Psoas muscle (tissue), 8 donors: ENCODE data around the gene ARHGAP27. TPM values are rescaled to one million over a fixed set of nuclear protein-coding genes. Genes with fewer than 3 reads are reported as not detected.

Source experiments
- ATAC-seq, 4 donors: fragments of 200-7000 bp; cut with Tn5 transposase; one replicate each; pipeline ENCODE4 v1.9.1; 2020; ENCODE audit warnings: moderate library complexity in 3 of 4, mild to moderate bottlenecking in 2 of 4
- DNase-seq, 2 donors: peaks; one replicate each; pipeline ENCODE4 v3.0.0-alpha.2; 2020
- H3K27ac ChIP-seq: fragments of 200-600 bp; one replicate; pipeline ENCODE4 v1.8.0; 2022
- H3K27me3 ChIP-seq, 3 donors: fragments of 200-600 bp in 1 of 3; one replicate each; pipeline versions ENCODE4 v1.6.1 to v1.8.0; 2013 to 2022; ENCODE audit warnings: low read length in 2 of 3, mild to moderate bottlenecking in 2 of 3, moderate library complexity in 1 of 3; ENCODE audit not compliant: insufficient read depth in 3 of 3
- H3K36me3 ChIP-seq, 2 donors: fragments of 200-600 bp in 1 of 2; one replicate each; pipeline versions ENCODE4 v1.6.1 to v1.8.0; 2013 to 2022; ENCODE audit warnings: low read depth in 1 of 2, mild to moderate bottlenecking in 1 of 2, moderate library complexity in 1 of 2; ENCODE audit not compliant: insufficient read depth in 1 of 2
- H3K4me1 ChIP-seq: fragments of 200-600 bp; one replicate; pipeline ENCODE4 v1.8.0; 2022
- H3K4me3 ChIP-seq: fragments of 200-600 bp; one replicate; pipeline ENCODE4 v1.8.0; 2022; ENCODE audit warnings: mild to moderate bottlenecking
- H3K9me3 ChIP-seq: fragments of 200-600 bp; one replicate; pipeline ENCODE4 v1.8.0; 2022
- WGBS, 3 donors: extraction: QIAGEN DNeasy Blood & Tissue Kit; methylation state at CpG; one replicate each; pipeline versions ENCODE4 v1.1.6 to v1.1.7; 2013; 5-methylcytosine and 5-hydroxymethylcytosine counted together
- intact Hi-C, 2 donors: fragments of 100-400 bp; cut with DNase I; formaldehyde crosslinking; loops; one replicate each; pipeline versions ENCODE4 v1.11.0 to v1.14.2; 2022
- polyA plus RNA-seq, 3 donors: library from polyadenylated mRNA; stranded (reverse); fragments of 200-250 nt; gene quantifications; one replicate each; pipeline ENCODE4 v1.2.3, GENCODE V29; 2013
- total RNA-seq, 4 donors: library from RNA; stranded (reverse); fragmentation: NEBNext Ultra II Directional in 2 of 4; extraction: Animal tissue kit (Norgen Biotek cat#: 25700) in 2 of 4; gene quantifications; one replicate each; pipeline versions ENCODE4 v1.2.1 to v1.2.4, GENCODE V29; 2021 to 2023
- TF ChIP-seq, protein P1 (sequence below): fragments of 200-600 bp; IDR thresholded peaks from one replicate; pipeline ENCODE4 v1.8.0; 2022; ENCODE audit warnings: antibody characterized with exemption
- donor health status: healthy with polysubstance abuse.
- donor health status: DM: no; HTN: no; CAD: no; lungs with moderate emphysema.
- donor health status: Bipolar disorder and iron deficiency.
- donor health status: healthy.
- donor health status: DM: yes; HTN: yes; CAD: no.
- donor health status: DM: no; HTN: no; CAD: no.
- donor health status: DM: no; HTN: no; CAD: no.
- donor health status: DM: yes; HTN: yes; CAD: no.

Gene ARHGAP27
- total and polyA plus RNA-seq, 7 donors: 3.4 to 8.9 (median 5.5) TPM

- no peaks in the 10 kb centered on the region for H3K36me3 ChIP-seq
- ATAC-seq: no peak
- no peak overlapping the region for H3K27ac ChIP-seq
- no peaks in the 10 kb centered on the region for H3K9me3 ChIP-seq
- DNase-seq: no peak
- H3K4me3 ChIP-seq: no peak overlapping the region
- WGBS, 3 donors: 89 to 93% (median 90%) methylated on average over 5 of the region's 5 CpGs
- intact Hi-C loops: no loop called here
- TF ChIP-seq, protein P1, sequence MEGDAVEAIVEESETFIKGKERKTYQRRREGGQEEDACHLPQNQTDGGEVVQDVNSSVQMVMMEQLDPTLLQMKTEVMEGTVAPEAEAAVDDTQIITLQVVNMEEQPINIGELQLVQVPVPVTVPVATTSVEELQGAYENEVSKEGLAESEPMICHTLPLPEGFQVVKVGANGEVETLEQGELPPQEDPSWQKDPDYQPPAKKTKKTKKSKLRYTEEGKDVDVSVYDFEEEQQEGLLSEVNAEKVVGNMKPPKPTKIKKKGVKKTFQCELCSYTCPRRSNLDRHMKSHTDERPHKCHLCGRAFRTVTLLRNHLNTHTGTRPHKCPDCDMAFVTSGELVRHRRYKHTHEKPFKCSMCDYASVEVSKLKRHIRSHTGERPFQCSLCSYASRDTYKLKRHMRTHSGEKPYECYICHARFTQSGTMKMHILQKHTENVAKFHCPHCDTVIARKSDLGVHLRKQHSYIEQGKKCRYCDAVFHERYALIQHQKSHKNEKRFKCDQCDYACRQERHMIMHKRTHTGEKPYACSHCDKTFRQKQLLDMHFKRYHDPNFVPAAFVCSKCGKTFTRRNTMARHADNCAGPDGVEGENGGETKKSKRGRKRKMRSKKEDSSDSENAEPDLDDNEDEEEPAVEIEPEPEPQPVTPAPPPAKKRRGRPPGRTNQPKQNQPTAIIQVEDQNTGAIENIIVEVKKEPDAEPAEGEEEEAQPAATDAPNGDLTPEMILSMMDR: no peak
- H3K27me3 ChIP-seq: no peaks in the 10 kb centered on the region
- H3K4me1 ChIP-seq: no peaks in the 10 kb centered on the region
These were observed 75.2 kb downstream of the ARHGAP27 start for GRCh38 chr17:45357364-45357997.

GRCh38 chr17:45355087-45355486 is 77.6 kb downstream of the ARHGAP27 start:
- ATAC-seq (no peak), DNase-seq (no peak)
- Histone ChIP-seq H3K27ac (no peak overlapping the region), H3K9me3 (peaks cover 6% of the 10 kb centered on the region), H3K4me3 (no peak overlapping the region), H3K36me3 (no peaks in the 10 kb centered on the region), H3K27me3 (no peaks in the 10 kb centered on the region), H3K4me1 (no peaks in the 10 kb centered on the region)
- TF ChIP-seq, protein P1: no peak
- 55 to 65% (median 62%) methylated on average over 2 of the region's 2 CpGs for WGBS, 3 donors
- intact Hi-C loops: no loop called here

DNA sequence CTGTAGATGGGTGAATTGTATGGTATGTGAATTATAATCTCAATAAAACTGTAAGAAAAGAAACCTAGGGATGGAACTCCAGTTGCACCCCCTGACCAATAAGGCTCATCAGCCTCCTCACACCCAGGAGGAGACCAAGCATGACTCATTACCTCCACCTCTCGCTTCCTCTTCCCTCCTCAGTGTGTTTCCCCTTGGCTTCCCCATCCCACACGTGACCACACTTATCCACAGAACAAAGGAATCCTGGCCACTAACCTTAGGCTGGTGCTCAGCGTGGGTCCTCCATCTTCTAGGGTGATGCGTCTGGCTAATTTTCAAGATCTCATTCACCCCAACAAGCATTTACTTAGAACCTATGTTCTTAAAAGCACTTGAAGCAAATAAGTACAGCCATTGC is 79.6 kb downstream of the ARHGAP27 start:
- no peak for DNase-seq
- TF ChIP-seq, protein P1: no peak
- Histone ChIP-seq H3K9me3 (peaks cover 6% of the 10 kb centered on the region), H3K4me3 (no peak overlapping the region), H3K27ac (no peak overlapping the region), H3K27me3 (no peaks in the 10 kb centered on the region), H3K4me1 (no peaks in the 10 kb centered on the region), H3K36me3 (no peaks in the 10 kb centered on the region)
- no peak for ATAC-seq
- intact Hi-C loops: no loop called here
- WGBS, 3 donors: 77 to 89% (median 77%) methylated on average over 4 of the region's 4 CpGs

DNA sequence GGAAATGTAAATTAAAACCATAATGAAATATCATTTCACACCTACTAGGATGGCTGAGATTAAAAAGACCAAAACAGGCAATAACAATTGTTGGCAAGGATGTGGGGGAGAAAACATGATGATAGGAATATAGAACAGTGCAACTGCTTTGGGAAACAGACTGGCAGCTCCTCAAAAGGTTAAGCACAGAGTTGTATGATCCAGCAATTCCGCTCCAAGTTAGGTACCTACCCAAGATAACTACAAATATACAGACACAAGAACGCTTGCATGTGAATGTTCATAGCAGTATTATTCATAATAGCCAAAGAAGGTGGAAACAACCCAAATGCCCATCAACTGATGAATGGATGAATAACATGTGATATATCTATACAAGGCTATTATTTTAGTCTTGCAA is 80.8 kb downstream of the ARHGAP27 start:
- Histone ChIP-seq H3K36me3 (no peaks in the 10 kb centered on the region), H3K27ac (no peak overlapping the region), H3K4me1 (no peaks in the 10 kb centered on the region), H3K9me3 (peaks cover 6% of the 10 kb centered on the region), H3K4me3 (no peak overlapping the region), H3K27me3 (no peaks in the 10 kb centered on the region)
- TF ChIP-seq, protein P1: no peak
- 95 to 99% (median 96%) methylated on average over 2 of the region's 2 CpGs for WGBS, 3 donors
- intact Hi-C loops: no loop called here
- DNase-seq: no peak
- ATAC-seq: no peak

DNA sequence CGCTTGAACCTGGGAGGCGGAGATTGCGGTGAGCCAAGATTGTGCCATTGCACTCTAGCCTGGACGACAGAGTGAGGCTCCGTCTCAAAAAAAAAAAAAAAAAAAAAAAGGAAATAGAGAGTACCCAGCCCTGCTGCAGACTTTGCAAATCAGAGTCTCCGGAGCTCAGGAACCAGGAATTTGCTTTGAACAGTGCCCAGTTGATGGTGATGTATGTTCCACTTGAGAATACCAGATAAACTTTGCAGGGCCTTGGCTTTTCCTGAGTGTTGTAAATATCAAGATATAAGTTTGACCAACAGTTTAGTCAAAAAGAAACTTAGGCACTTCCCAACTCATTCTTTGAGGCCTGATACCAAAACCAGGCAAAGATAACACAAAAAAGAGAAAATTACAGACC is 85.2 kb downstream of the ARHGAP27 start:
- intact Hi-C loops: no loop called here
- WGBS, 3 donors: 73 to 92% (median 81%) methylated on average over 5 to 6 of the region's 6 CpGs
- H3K36me3 ChIP-seq: no peaks in the 10 kb centered on the region
- H3K4me3 ChIP-seq: no peak overlapping the region
- no peak for DNase-seq
- peaks cover 6% of the 10 kb centered on the region for H3K9me3 ChIP-seq
- no peaks in the 10 kb centered on the region for H3K4me1 ChIP-seq
- ATAC-seq: no peak
- TF ChIP-seq, protein P1: no peak
- H3K27ac ChIP-seq: no peak overlapping the region
- H3K27me3 ChIP-seq: no peaks in the 10 kb centered on the region
